Activated CD8-positive, alpha-beta T cell treated with anti-CD3 and anti-CD28 coated beads for 36 hours (primary cell): ENCODE measurements around the gene RNF169. TPM values are rescaled to one million over a fixed set of nuclear protein-coding genes. Genes with fewer than 3 reads are reported as not detected.

Source experiments
- ATAC-seq: fragments of 200-7000 bp; cut with Tn5 transposase; one replicate; pipeline ENCODE4 v1.10.0; 2021; ENCODE audit warnings: mild to moderate bottlenecking, moderate library complexity
- CTCF ChIA-PET: fragments of 350-600 bp; sonication (Branson Sonifier 250); formaldehyde crosslinking; loops from one replicate; lab custom pipeline; 2021; ENCODE audit warnings: antibody characterized with exemption; lab: Charles Lee
- POLR2A ChIA-PET: fragments of 350-600 bp; sonication (Branson Sonifier 250); formaldehyde crosslinking; loops from one replicate; lab custom pipeline; 2021; ENCODE audit warnings: antibody characterized with exemption; lab: Charles Lee
- DNase-seq: peaks from one replicate; pipeline ENCODE4 v3.0.0-alpha.2; 2020
- H3K27ac Mint-ChIP-seq: one replicate; pipeline ENCODE4 v1.8.0; 2021; ENCODE audit warnings: mild to moderate bottlenecking, mixed read lengths
- H3K27me3 Mint-ChIP-seq: one replicate; pipeline ENCODE4 v1.8.0; 2021; ENCODE audit warnings: mixed read lengths
- H3K36me3 Mint-ChIP-seq: one replicate; pipeline ENCODE4 v1.8.0; 2021; ENCODE audit warnings: low read depth, mixed read lengths
- H3K4me1 Mint-ChIP-seq: one replicate; pipeline ENCODE4 v1.8.0; 2021; ENCODE audit warnings: low read depth, mixed read lengths
- H3K4me3 Mint-ChIP-seq: one replicate; pipeline ENCODE4 v1.8.0; 2021; ENCODE audit warnings: mild to moderate bottlenecking, moderate library complexity, mixed read lengths
- H3K9me3 Mint-ChIP-seq: one replicate; pipeline ENCODE4 v1.8.0; 2021; ENCODE audit warnings: mixed read lengths
- intact Hi-C: fragments of 100-400 bp; cut with micrococcal nuclease; formaldehyde crosslinking; loops from one replicate; pipeline ENCODE4 v1.10.0; 2022
- total RNA-seq, 2 experiments: library from RNA; stranded (reverse); gene quantifications; one replicate each; pipeline ENCODE4 v1.2.3, GENCODE V29; 2021
- TF ChIP-seq, protein P1 (sequence below): fragments of 200-600 bp; IDR thresholded peaks from one replicate; pipeline ENCODE4 v1.8.0; 2022; ENCODE audit warnings: antibody characterized with exemption, mild to moderate bottlenecking

The RNF169 gene, protein sequence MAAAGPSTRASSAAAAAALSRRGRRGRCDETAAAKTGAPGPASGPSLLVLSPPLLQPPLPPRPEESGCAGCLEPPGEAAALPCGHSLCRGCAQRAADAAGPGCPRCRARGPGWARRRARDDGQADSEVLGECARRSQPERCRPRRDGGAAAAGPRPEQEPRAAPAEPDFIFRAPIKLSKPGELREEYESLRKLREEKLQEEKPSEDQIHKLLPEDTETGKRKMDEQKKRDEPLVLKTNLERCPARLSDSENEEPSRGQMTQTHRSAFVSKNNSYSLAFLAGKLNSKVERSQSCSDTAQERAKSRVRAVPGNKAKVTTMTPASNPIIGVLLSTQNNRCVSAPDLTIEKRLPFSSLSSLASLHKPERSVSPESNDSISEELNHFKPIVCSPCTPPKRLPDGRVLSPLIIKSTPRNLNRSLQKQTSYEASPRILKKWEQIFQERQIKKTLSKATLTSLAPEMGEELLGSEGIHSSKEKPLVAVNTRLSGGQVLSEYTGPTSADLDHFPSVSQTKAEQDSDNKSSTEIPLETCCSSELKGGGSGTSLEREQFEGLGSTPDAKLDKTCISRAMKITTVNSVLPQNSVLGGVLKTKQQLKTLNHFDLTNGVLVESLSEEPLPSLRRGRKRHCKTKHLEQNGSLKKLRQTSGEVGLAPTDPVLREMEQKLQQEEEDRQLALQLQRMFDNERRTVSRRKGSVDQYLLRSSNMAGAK
- total RNA-seq: 10 to 100 TPM; 13.9 to 14.2 TPM

DNA sequence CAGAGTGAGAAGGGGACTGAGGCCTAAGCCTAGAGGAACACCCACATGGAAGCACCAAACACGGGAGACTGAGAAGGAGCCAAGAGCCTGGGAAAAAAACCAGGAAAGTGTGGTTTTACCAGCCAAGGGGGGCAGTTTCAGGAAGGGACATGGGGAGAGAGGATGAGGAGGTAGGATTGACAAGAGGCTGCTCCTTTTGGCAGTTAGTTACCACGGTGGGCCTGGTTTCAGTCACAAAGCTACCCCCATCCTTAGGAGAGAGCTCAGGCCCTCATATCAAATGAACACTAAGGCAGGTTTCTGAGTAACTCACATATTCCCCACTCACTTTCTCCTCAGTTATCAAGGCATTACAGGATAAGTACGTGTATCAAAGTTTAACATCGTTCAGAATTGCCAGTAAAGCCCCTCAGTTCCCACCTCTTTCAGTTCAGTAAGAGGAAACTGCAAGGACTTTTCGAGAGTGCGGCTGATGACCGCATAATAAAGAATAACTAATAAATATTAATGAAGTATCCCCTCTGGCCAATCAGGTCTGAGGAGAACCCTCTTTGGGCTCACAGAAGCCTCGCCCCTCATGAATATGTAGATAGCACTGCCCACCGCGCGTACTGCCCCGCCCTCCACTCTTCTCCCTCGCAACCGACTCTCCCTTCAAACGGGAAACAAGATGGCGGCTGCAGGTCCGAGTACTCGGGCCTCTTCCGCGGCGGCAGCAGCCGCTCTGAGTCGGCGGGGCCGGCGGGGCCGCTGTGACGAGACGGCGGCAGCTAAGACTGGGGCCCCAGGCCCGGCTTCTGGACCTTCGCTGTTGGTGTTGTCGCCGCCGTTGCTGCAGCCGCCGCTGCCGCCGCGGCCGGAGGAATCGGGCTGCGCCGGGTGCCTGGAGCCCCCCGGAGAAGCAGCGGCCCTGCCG is at the start of gene RNF169:
Gene RNF169 (plus strand): TSS at position 639 of the 916 bp plus-strand sequence. CDS start 32 bp downstream, at position 671.
- TF ChIP-seq, protein P1, sequence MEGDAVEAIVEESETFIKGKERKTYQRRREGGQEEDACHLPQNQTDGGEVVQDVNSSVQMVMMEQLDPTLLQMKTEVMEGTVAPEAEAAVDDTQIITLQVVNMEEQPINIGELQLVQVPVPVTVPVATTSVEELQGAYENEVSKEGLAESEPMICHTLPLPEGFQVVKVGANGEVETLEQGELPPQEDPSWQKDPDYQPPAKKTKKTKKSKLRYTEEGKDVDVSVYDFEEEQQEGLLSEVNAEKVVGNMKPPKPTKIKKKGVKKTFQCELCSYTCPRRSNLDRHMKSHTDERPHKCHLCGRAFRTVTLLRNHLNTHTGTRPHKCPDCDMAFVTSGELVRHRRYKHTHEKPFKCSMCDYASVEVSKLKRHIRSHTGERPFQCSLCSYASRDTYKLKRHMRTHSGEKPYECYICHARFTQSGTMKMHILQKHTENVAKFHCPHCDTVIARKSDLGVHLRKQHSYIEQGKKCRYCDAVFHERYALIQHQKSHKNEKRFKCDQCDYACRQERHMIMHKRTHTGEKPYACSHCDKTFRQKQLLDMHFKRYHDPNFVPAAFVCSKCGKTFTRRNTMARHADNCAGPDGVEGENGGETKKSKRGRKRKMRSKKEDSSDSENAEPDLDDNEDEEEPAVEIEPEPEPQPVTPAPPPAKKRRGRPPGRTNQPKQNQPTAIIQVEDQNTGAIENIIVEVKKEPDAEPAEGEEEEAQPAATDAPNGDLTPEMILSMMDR: no peak
- no peaks in the 10 kb centered on the region for H3K27me3 Mint-ChIP-seq
- DNase-seq (peak; percentile 97), ATAC-seq (peak; percentile 99)
- peak within 1 kb of the TSS; percentile 91 for H3K4me3 Mint-ChIP-seq
- intact Hi-C loops: no loop called here
- peaks cover 33% of the 10 kb centered on the region for H3K4me1 Mint-ChIP-seq
- POLR2A ChIA-PET: interaction anchor here (0.8 to 2.4 kb wide), 3 partner anchors 23 to 254 kb away, joined by 3 to 7 read pairs (median 4); no protein-coding TSS in a partner anchor
- peak within 1 kb of the TSS; percentile 87 for H3K27ac Mint-ChIP-seq
- H3K9me3 Mint-ChIP-seq: no peaks in the 10 kb centered on the region
- CTCF ChIA-PET: interaction anchor here (1.2 to 1.8 kb wide), 2 partner anchors 9 to 46 kb away, joined by 4 to 11 read pairs; no protein-coding TSS in a partner anchor
- peaks cover 10% of the 10 kb centered on the region for H3K36me3 Mint-ChIP-seq

DNA sequence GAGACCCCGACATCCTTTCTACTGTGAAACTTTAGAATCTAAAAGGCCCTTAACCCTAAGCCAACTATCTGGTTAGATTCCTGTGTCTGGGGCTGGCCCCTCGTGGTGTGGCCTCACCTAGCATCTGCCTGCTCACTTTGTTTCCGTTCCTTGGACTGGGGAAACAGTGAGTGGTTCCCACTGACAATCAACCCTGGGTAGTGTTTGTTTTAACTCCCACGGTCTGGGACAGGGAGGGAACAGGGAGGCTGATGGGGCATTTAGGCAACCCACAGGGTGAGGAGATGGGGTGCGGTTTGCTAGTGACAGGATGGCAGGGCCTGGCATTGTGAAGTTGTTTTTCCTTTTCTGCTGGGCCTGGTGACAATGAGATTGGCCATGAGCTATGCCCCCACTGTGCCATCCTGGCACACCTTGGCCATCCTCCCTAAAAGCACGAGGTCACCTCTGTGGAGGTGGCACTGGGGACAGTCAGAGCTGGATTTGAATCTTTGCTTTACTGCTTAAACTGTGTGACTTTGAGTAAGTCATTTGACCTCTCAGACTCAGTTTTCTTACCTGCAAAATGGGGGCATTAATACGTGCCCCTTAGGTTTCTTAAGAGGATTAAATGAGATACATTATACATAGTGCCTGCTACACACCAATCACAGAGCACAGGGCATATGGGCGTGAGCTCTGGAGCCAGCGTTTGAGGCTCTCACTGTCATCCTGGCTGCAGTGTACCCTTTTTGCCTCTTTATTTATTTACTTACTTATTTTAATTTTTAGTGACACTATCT is 48.8 kb upstream of the RNF169 start:
- ChIA-PET CTCF (interaction anchor here (2.9 to 9.3 kb wide), 3 partner anchors 16 to 40 kb away, joined by 11 to 126 read pairs (median 54); no protein-coding TSS in a partner anchor), POLR2A (no interaction called here)
- Mint-ChIP-seq H3K27me3 (peaks cover 11% of the 10 kb centered on the region), H3K27ac (no peak overlapping the region), H3K9me3 (no peaks in the 10 kb centered on the region), H3K36me3 (no peaks in the 10 kb centered on the region), H3K4me3 (no peak overlapping the region), H3K4me1 (no peaks in the 10 kb centered on the region)
- no peak for ATAC-seq
- no peak for DNase-seq
- intact Hi-C loops: no loop called here
- TF ChIP-seq, protein P1: no peak

DNA sequence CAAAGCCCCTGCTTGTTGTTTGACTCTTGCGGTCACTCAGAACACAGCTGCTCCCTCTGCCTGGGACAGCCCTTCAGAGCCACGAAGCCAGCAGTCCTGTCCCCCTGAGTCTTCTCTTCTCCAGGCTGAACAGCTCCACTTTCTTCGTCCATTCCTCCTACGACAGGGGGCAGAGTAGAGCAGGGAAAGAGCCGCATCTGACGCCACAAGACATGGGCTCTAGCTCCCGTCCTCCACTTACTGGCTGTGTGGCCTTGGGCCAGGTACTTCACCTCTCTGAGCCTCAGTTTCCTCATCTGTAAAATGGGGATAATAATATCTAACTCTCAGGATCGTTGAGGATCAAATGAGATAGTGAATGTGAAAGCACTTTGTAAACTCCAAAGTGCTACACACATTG is 47.3 kb upstream of the RNF169 start:
- ChIA-PET CTCF (interaction anchor here (0.6 to 9.3 kb wide), 20 partner anchors 10 to 446 kb away, joined by 3 to 126 read pairs (median 6); partner anchors contain the start of gene CHRDL2), POLR2A (no interaction called here)
- H3K9me3 Mint-ChIP-seq: no peaks in the 10 kb centered on the region
- TF ChIP-seq, protein P1: no peak
- ATAC-seq (no peak), DNase-seq (peak; percentile 13)
- H3K4me1 Mint-ChIP-seq: no peaks in the 10 kb centered on the region
- peaks cover 11% of the 10 kb centered on the region for H3K27me3 Mint-ChIP-seq
- H3K36me3 Mint-ChIP-seq: no peaks in the 10 kb centered on the region
- intact Hi-C loops: no loop called here
- no peak overlapping the region for H3K27ac Mint-ChIP-seq
- no peak overlapping the region for H3K4me3 Mint-ChIP-seq

DNA sequence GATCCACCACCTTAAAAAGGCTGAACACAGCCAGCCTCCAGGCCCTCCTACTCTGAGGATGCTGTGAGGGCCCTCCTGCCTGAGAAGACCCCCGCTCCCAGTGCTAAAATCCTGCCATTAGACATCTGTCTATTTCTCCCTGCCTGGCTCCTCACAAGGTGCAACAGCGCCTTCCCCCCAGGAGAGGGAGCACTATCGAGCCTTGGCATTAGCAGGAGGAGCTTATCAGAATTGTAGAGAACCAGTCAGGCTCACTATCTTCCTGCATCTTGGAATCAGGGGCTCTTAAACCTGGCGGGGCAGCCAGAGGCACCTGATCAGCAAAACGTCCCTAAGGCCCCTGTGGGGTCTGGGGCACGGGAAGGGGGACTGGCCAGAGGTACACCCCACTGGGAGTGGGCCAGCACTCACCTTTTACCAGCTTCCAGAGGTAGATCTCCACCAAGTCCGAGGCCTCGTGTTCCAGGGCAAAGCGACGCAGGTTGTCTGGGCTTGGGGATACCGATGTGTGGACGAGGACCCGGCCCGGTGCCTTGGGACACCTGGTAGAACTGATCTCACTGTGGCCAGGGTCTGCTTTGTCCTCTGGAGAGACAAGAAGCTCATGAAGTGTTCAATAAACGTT is 46.2 kb upstream of the RNF169 start:
- TF ChIP-seq, protein P1: peak; percentile 75
- Mint-ChIP-seq H3K4me3 (no peak overlapping the region), H3K9me3 (no peaks in the 10 kb centered on the region), H3K27me3 (peaks cover 5% of the 10 kb centered on the region), H3K27ac (no peak overlapping the region), H3K4me1 (no peaks in the 10 kb centered on the region), H3K36me3 (no peaks in the 10 kb centered on the region)
- intact Hi-C loops: no loop called here
- POLR2A ChIA-PET: interaction anchor here (0.8 kb wide), 1 partner anchor 23 kb away, joined by 4 read pairs; no protein-coding TSS in a partner anchor
- ATAC-seq: peak; percentile 97
- CTCF ChIA-PET: interaction anchor here (0.5 to 9.3 kb wide), 40 partner anchors 9 to 372 kb away, joined by 3 to 126 read pairs (median 4); partner anchors contain the start of gene RNF169
- peak; percentile 72 for DNase-seq
